DOHH2 (cell line): ENCODE data around the gene CHIT1.

Experiments used
- H3F3A ChIP-seq: fragments of 200-600 bp; sonication (generic), shearing (Covaris generic); 2 replicates; pipeline ENCODE4 v1.6.0; 2016; ENCODE audit warnings: antibody characterized with exemption, mild to moderate bottlenecking; ENCODE audit not compliant: control insufficient read depth, insufficient read depth
- H3K27ac ChIP-seq: fragments of 200-600 bp; sonication (generic); 2 replicates; pipeline ENCODE4 v1.5.1; 2014; ENCODE audit warnings: low read depth, mild to moderate bottlenecking, low read length, moderate library complexity
- H3K27me3 ChIP-seq: fragments of 200-600 bp; sonication (generic); 2 replicates; pipeline ENCODE4 v1.6.1; 2014; ENCODE audit warnings: mild to moderate bottlenecking, low read length, mixed read lengths; ENCODE audit not compliant: control insufficient read depth
- H3K36me3 ChIP-seq: fragments of 200-600 bp; sonication (generic); 2 replicates; pipeline ENCODE4 v1.6.1; 2014; ENCODE audit warnings: mild to moderate bottlenecking, low read length, moderate library complexity, mixed read lengths; ENCODE audit not compliant: control insufficient read depth
- H3K4me1 ChIP-seq: fragments of 200-600 bp; sonication (generic); 2 replicates; pipeline ENCODE4 v1.6.1; 2014; ENCODE audit warnings: mild to moderate bottlenecking, low read length, mixed read lengths; ENCODE audit not compliant: control insufficient read depth
- H3K4me2 ChIP-seq: fragments of 200-600 bp; sonication (generic); 2 replicates; pipeline ENCODE4 v1.6.0; 2014; ENCODE audit warnings: mild to moderate bottlenecking, low read length, moderate library complexity
- H3K4me3 ChIP-seq: fragments of 200-600 bp; sonication (generic); 2 replicates; pipeline ENCODE4 v1.5.1; 2014; ENCODE audit warnings: mild to moderate bottlenecking, low read length, mixed read lengths
- H3K79me2 ChIP-seq: fragments of 200-600 bp; sonication (generic); 2 replicates; pipeline ENCODE4 v1.6.1; 2014; ENCODE audit warnings: mild to moderate bottlenecking, low read length, mixed read lengths; ENCODE audit not compliant: control insufficient read depth
- H3K9me2 ChIP-seq: fragments of 200-600 bp; sonication (generic); replicated peaks from 2 replicates; pipeline ENCODE4 v1.6.1; 2014; ENCODE audit warnings: mild to moderate bottlenecking, low read length, mixed read lengths; ENCODE audit not compliant: control insufficient read depth
- H3K9me3 ChIP-seq: fragments of 200-600 bp; sonication (generic); 2 replicates; pipeline ENCODE4 v1.6.1; 2014; ENCODE audit warnings: antibody characterized with exemption, low read length, mixed read lengths; ENCODE audit not compliant: control insufficient read depth, insufficient read depth
- H4K20me1 ChIP-seq: fragments of 200-600 bp; sonication (generic); 2 replicates; pipeline ENCODE4 v1.6.0; 2014; ENCODE audit warnings: low read depth, mild to moderate bottlenecking, antibody characterized with exemption, low read length, moderate library complexity; ENCODE audit not compliant: control insufficient read depth, insufficient read depth
- EZH2phosphoT487 ChIP-seq: fragments of 200-600 bp; sonication (generic); IDR thresholded peaks from 2 replicates; pipeline ENCODE4 v1.6.1; 2017; ENCODE audit warnings: borderline replicate concordance, mild to moderate bottlenecking, antibody characterized with exemption, low read length, moderate library complexity, mixed read lengths
- TF ChIP-seq, protein P1 (sequence below): fragments of 200-600 bp; sonication (generic); IDR thresholded peaks from one replicate; pipeline ENCODE4 v1.5.1; 2014; ENCODE audit warnings: antibody characterized with exemption, mild to moderate bottlenecking, low read depth, low read length; ENCODE audit not compliant: poor library complexity, severe bottlenecking

The CHIT1 gene

DNA sequence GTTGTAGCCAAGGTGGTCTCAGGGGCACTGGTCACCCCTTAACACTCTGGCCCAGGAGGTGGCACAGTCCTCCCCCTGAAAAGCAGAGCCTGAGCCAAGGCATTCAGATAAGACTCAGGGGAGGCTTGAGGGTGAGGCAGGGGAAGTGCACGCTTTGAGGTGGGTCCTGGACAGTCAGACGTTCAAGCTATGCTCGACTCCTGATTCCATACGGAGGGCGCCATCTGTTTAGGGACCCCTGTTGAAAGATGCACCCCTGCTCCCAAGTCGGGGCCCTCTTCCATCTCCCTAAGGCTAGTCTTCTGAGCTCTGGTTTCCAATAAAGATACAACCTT, 30.0 kb downstream of the CHIT1 start:
- Histone ChIP-seq H3K27ac (no peak overlapping the region), H3K27me3 (peaks cover 41% of the 10 kb centered on the region), H3K9me3 (no peaks in the 10 kb centered on the region), H3K36me3 (no peaks in the 10 kb centered on the region), H4K20me1 (no peaks in the 10 kb centered on the region), H3F3A (no peaks in the 10 kb centered on the region), H3K4me3 (no peak overlapping the region), H3K9me2 (no peaks in the 10 kb centered on the region), H3K4me2 (no peak overlapping the region), H3K79me2 (no peaks in the 10 kb centered on the region), H3K4me1 (no peaks in the 10 kb centered on the region)
- TF ChIP-seq, protein P1, sequence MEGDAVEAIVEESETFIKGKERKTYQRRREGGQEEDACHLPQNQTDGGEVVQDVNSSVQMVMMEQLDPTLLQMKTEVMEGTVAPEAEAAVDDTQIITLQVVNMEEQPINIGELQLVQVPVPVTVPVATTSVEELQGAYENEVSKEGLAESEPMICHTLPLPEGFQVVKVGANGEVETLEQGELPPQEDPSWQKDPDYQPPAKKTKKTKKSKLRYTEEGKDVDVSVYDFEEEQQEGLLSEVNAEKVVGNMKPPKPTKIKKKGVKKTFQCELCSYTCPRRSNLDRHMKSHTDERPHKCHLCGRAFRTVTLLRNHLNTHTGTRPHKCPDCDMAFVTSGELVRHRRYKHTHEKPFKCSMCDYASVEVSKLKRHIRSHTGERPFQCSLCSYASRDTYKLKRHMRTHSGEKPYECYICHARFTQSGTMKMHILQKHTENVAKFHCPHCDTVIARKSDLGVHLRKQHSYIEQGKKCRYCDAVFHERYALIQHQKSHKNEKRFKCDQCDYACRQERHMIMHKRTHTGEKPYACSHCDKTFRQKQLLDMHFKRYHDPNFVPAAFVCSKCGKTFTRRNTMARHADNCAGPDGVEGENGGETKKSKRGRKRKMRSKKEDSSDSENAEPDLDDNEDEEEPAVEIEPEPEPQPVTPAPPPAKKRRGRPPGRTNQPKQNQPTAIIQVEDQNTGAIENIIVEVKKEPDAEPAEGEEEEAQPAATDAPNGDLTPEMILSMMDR = no peak
- no peak for TF ChIP-seq EZH2phosphoT487

DNA sequence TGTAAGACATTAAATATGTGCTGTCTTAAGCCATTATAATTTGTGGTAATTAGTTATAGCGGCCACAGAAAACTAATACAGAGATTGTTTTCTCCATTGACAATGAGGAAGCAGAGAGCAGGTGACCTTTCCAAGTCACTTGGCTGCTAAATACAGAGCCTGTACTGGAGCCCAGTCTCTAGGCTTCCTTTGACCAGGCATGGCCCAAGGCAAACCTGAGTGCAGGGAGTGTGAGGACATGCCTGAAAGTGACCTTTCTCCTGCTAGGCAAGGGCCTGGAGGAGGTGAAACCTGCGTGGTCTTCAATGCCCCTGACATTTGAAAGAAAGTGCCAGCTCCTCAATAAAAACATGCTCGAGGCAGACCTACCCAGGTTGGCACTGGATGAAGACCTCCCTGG, 30.5 kb downstream of the CHIT1 start:
- Histone ChIP-seq H3K9me3 (no peaks in the 10 kb centered on the region), H3K9me2 (no peaks in the 10 kb centered on the region), H3K36me3 (no peaks in the 10 kb centered on the region), H3K79me2 (no peaks in the 10 kb centered on the region), H3K27ac (no peak overlapping the region), H3K27me3 (peaks cover 37% of the 10 kb centered on the region), H3K4me1 (no peaks in the 10 kb centered on the region), H3F3A (no peaks in the 10 kb centered on the region), H3K4me3 (no peak overlapping the region), H4K20me1 (no peaks in the 10 kb centered on the region), H3K4me2 (no peak overlapping the region)
- TF ChIP-seq, protein P1 = no peak
- no peak for TF ChIP-seq EZH2phosphoT487

DNA sequence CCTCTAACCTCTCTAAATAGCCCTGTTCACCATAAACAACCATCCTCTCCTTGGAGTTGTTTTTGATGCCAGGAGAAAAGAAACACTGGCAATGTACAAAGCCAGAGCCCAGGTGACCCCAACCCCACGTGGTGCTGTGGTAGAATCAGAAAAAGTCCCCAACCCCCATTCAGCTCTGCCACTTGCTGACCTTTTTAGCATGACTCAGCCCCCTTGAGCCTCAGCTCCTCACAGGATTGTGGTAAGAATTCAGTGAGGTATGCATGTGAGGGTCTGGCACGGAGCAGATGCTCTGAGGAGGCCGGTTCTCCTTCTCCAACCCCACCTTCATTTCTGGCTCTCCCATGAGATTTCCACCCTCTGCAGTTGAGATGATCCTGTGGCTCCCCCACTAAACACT, 31.8 kb downstream of the CHIT1 start:
- H3K4me2 ChIP-seq = no peak overlapping the region

More for the DNA sequence above, 31.8 kb downstream of the CHIT1 start:
- Histone ChIP-seq H3K27me3 (peaks cover 34% of the 10 kb centered on the region), H3K36me3 (no peaks in the 10 kb centered on the region), H3K4me1 (no peaks in the 10 kb centered on the region), H3K9me2 (no peaks in the 10 kb centered on the region), H3K79me2 (no peaks in the 10 kb centered on the region), H3K27ac (no peak overlapping the region), H3K4me3 (no peak overlapping the region), H3F3A (no peaks in the 10 kb centered on the region), H3K9me3 (no peaks in the 10 kb centered on the region), H4K20me1 (no peaks in the 10 kb centered on the region)
- no peak for TF ChIP-seq EZH2phosphoT487
- TF ChIP-seq, protein P1 = no peak
